ENCODE measurements around the gene TFF1.

DNA sequence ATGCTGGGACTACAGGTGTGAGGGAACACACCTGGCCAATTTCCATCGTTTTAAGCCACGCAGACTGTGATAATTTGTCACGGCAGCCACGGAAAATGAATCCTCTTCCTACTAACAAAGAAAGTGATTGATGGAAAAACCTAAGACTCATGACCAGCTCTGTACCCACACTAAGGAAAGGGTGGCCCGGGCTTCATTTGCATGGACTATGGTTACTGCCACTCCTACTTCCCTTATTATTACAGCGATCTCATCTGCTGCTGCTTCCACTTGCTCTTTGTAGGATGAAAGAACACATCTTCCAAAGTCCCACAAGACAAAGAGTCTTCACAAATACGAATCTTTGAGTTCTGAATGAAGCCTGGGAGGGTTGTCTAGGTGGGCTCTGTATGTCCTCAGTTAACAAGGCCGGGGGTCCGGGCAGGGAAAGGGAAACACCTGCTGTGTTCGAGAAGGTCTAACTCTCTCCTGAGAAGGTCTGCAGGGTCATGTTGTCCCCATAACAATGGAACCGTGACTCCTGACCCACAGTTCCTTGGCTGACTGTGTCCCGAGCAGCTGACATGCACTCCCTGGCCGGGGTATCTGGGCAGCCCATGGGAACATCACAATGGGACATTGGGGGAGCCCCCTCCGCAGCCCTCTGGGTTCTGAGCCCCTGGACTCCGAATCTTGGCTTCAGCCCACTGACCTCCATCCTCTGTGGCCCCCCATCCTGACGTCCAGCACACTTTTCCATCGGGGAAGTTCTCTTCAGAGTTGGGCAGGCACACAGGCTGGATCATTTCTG, 13.3 kb upstream of the TFF1 start:
- no peak for TF ChIP-seq POLR2AphosphoS5 (IDR thresholded peaks at IDR 0.05)
- TF ChIP-seq, protein P1, sequence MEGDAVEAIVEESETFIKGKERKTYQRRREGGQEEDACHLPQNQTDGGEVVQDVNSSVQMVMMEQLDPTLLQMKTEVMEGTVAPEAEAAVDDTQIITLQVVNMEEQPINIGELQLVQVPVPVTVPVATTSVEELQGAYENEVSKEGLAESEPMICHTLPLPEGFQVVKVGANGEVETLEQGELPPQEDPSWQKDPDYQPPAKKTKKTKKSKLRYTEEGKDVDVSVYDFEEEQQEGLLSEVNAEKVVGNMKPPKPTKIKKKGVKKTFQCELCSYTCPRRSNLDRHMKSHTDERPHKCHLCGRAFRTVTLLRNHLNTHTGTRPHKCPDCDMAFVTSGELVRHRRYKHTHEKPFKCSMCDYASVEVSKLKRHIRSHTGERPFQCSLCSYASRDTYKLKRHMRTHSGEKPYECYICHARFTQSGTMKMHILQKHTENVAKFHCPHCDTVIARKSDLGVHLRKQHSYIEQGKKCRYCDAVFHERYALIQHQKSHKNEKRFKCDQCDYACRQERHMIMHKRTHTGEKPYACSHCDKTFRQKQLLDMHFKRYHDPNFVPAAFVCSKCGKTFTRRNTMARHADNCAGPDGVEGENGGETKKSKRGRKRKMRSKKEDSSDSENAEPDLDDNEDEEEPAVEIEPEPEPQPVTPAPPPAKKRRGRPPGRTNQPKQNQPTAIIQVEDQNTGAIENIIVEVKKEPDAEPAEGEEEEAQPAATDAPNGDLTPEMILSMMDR (IDR thresholded peaks at IDR 0.05): no peak
- TF ChIP-seq POLR2A (IDR thresholded peaks at IDR 0.05): no peak
